ENCODE results near the gene CAMTA2. TPM values are rescaled to one million over a fixed set of nuclear protein-coding genes. Genes with fewer than 3 reads are reported as not detected.

Gene CAMTA2
- polyA plus RNA-seq, 3 donors, result 18.9 to 22.5 (median 22.3) TPM

- no peak for DNase-seq (ENCODE audit: low read depth in 3 of 3, low spot score in 2 of 3)
Observed at GRCh38 chr17:5000237-5000639, 12.8 kb upstream of the CAMTA2 start.

DNA sequence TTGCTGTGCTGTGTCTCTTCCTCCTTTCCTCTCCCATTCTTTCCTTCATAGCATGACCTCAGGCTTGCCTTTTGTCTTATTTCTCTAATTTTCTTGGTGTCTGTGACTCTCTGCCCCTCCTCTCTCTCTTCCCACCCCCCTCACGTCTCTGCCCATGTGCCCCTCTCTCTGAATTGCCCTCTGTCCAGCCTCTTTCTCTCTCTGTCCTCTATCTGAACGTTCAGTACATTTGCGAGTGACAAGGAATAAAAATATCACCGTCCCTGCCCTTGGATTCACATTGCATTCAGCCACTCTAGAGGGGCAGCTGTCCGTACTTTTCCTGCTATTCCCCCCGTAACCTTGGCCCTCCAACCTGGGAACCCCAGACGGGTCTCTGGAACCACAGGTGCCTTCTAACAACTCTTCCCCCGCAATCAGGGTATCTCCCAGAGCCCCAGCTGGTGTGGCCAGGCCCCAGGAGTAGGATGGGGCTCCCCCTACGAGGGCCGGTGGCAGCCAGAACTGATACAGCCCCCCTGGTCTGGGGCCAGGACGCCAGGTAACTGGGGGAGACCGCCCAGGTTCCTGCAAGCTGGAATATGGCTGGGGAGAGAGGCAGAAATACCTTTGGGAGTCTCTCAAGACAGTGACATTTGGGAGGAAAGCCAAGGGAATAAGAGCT is 12.1 kb upstream of the CAMTA2 start:
- DNase-seq (ENCODE audit: low read depth in 3 of 3, low spot score in 2 of 3), result no peak

DNA sequence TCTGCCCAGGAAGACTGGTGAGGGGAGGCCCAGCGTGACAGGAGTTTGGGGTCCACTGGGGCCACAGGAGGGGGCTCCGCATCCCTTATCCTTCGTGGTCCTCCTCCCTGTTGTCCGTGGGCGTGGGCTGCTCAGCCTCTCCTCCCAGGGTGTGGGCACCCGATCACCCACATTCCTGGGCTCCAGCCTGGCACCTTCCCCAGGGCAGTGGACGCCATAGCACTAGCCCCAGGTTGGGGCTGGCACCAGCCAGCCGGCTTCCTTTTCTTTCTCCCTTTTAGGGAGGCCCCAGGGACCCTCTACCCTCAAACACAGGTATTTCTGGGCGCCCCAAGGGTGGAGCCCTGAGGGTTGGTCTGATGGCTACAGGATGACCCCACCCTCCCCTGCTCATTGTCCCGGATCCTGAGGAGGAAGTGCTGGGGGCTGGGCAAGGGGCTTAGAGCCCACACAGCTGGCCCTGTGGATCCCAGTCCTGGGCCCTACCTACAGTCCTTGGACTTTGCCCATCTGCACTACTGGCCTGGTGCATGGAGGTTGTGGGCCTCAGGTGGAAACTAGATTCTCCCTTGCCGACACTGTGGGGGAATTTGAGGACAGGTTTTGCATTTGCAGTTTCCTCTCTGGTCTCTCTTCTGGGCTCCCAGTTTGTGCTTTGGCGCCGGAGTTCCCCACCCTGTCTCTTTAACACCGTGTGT is 11.4 kb upstream of the CAMTA2 start:
- no peak for DNase-seq (ENCODE audit: low read depth in 3 of 3, low spot score in 2 of 3)

- DNase-seq (ENCODE audit: low read depth in 3 of 3, low spot score in 2 of 3), result no peak
Observed at GRCh38 chr17:4998027-4998731, 10.7 kb upstream of the CAMTA2 start.

GRCh38 chr17:4997302-4998026 is 10.0 kb upstream of the CAMTA2 start, which contains the start of the genes INCA1 and KIF1C:
Gene INCA1 (minus strand): TSS chr17:4997522. CDS start chr17:4994437, 3,085 bp downstream.
Gene KIF1C (plus strand): TSS chr17:4997950. CDS start chr17:5000247, 2,297 bp downstream.
- DNase-seq (ENCODE audit: low read depth in 3 of 3, low spot score in 2 of 3), result peak; percentile 76 to 81 (median 80)

DNA sequence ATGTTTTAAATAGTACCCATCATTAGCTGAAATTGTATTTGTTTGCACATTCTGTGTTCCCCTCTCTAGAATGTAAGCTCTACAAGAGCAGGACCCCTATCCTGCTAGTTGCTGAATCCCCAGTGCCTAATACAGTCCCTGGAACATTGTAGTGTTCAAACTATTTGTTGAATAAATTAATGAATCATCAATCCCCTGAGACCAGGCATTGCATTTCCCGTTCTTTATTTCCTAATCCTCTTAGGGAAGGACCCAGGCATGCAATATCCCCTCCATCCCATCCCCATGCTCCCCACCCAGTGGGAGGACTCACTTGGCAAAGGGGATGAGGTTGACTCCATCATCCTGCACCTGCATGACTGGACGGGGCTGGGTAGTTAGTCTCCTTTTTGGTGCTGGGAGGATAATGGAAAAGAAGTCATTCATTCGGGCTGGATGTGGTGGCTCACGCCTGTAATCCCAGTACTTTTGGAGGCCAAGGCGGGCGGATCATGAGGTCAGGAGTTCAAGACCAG is 6.7 kb upstream of the CAMTA2 start:
- DNase-seq (ENCODE audit: low read depth in 3 of 3, low spot score in 2 of 3), result no peak

- no peak for DNase-seq (ENCODE audit: low read depth in 3 of 3, low spot score in 2 of 3)
Observed at GRCh38 chr17:4987767-4988567, 492 bp upstream of the CAMTA2 start.

- DNase-seq (ENCODE audit: low read depth in 3 of 3, low spot score in 2 of 3), result no peak
Observed at GRCh38 chr17:4986403-4986802, 1.1 kb downstream of the CAMTA2 start.

DNA sequence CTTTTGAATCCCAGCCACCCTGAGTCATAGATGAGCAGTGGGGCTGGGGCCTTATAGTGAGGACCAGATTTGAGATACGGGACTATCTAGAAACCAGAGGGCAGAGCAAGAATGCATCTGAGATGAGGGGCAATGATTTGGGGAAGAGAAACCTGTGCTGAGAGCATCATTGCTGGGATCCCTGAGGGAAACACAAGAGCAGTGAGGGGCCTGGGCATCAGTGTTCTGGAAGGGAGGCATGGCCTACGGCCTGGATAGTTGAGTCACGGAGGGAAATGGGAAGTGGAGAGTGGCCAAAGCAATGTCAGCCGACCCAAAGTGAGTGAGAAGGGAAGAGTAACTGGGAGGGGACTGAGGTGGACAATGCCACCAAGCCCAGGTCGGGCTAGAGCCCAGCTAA is 5.2 kb downstream of the CAMTA2 start:
- DNase-seq (ENCODE audit: low read depth in 3 of 3, low spot score in 2 of 3), result no peak

DNA sequence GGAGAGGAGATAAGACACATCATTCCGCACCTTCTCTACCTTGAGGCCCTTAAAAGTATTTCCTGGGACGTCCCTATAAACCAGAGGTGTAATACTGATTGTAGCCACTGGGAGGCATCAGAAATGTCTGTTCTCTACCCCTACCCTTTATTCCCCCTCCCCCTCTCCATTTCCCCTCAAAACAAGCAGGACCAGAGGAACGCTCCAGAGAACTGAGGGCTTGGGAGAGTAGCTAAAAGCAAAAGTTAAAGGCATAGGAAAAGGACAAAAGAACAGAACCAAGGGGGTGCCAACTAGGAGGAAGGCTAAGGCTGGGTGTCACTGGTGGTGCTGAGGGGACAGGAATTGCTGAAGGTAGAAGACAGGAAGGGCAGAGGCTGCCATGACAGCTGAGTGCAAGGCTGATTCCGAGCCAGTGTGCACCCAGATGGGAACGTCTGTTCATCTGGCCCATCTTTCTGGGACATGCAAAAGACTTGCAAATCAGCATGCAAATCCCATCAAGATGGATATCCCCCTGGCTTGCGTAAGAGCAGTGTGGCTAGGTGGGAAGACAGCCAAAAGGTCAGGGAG is 6.7 kb downstream of the CAMTA2 start:
- peak in 1 of 3 donors; percentile 74 for DNase-seq (ENCODE audit: low read depth in 3 of 3, low spot score in 2 of 3)

- no peak for DNase-seq (ENCODE audit: low read depth in 3 of 3, low spot score in 2 of 3)
Observed at GRCh38 chr17:4978726-4979125, 8.7 kb downstream of the CAMTA2 start.

DNA sequence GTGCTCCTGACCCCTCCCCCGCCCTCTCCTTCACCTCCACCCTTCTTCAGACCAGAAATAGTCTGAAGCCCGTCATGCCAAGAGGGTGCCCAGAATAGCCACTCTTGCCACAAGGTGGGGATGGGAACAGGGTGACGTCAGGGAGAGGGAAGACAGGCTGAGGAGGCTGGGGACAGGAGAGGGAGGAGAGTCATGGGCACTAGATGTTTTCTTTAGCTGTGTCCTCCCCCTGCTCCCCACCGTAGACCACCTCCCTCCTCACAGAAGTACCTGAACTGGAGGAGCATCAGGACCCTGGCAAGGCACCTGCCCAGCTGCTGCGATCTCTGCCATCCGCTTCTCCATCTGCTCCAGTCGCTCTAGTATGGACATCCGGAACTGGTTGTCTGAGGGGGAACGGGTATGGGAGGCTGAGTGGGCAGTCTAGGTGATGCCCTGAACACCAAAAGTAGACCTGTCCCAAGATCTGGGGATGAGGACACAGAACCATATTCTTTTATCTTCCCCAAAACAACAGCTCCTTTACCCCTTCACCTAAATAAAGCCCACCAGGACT is 13.3 kb downstream of the CAMTA2 start:
- no peak for DNase-seq (ENCODE audit: low read depth in 3 of 3, low spot score in 2 of 3)

DNA sequence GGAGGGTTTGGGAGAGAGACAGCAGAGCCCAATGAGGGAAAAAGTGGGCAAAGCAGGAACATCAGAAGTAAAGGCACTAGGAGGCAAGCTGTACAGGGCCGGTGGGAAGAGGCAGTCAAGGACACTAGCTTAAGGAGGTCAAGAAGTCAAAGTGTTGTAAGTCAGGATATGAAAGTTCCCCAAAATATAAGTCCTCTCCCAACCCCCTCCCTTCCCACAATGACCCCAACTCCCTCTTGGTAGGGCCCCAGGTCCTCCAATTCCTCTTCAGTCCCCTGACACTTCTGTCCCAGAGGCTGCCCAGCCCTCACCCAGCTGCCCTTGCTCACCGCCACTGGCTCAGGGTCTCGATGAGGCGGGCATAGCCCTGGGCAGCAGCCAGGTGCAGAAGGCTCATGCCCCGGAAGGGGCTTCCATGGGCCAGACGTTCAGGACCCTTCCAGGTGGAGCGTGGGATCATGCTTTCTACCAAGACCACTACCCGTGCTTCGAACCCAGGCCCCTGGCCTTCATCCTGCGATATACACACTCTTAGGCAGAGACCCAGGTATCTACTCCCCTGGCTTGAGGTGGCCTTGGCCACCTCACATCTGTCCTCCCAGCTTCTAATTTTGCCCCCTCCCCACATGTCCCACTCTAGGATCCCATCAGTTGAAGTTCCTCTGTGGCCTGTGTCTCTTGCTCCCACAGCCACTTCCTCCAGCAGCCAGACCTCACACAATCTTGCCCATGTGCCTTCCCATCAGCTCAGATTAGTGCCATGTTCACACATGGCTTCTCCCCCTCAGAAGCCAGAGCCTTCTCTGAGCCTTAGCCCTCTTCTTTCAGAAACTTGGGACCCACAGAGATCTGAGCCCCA is 14.0 kb downstream of the CAMTA2 start:
- DNase-seq (ENCODE audit: low read depth in 3 of 3, low spot score in 2 of 3), result no peak

- DNase-seq (ENCODE audit: low read depth in 3 of 3, low spot score in 2 of 3), result no peak
Observed at GRCh38 chr17:4972752-4973151, 14.7 kb downstream of the CAMTA2 start.

GRCh38 chr17:4972322-4972721 is 15.2 kb downstream of the CAMTA2 start:
- DNase-seq (ENCODE audit: low read depth in 3 of 3, low spot score in 2 of 3), result no peak

DNA sequence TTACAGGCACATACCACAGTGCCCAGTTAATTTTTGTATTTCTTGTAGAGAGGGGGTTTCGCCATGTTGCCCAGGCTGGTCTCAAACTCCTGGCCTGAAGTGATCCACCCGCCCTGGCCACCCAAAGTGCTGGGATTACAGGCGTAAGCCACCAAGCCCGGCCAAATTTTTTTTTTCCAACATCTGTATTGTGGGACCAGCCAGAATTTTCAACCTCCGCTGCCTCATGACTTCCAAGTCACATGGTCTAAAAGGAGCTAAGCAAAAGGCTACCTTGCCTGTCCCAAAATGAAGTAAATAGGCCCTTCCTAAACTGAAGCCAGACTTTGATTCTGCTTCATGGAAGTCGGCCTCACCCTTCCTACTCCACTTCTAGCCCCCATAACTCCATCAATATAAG is 15.6 kb downstream of the CAMTA2 start:
- no peak for DNase-seq (ENCODE audit: low read depth in 3 of 3, low spot score in 2 of 3)

- DNase-seq (ENCODE audit: low read depth in 3 of 3, low spot score in 2 of 3), result no peak
Observed at GRCh38 chr17:4970273-4970672, 17.2 kb downstream of the CAMTA2 start.

DNA sequence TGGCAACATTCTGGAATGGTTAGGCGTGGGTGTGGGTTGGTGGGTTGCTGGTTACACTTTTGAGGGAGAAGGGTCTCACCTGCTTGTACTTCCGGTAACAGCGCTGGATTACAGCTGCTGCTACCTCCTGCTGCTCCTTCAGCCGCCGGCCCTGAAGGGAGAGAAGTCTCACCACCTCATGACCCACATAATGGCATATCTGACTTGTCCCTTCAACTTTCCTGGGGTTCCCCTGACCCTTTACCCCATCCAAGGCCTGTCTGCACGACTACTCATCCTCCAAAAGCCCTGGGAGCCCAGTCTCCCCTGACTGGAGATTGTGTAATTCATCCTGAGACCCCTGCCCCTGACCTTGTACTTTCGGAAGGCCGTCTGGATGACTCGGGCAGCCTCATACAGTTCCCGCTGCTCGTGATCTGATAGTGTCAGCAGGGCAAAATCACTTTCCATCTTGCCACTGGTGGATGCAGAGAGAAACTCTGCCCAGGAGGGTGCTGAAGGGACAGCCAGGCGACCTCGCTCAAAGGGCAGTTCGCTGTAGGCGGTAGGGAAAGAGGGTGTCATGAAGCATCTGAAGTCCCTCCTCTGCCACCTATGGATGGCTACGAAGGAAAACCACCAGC is 17.8 kb downstream of the CAMTA2 start:
- DNase-seq (ENCODE audit: low read depth in 3 of 3, low spot score in 2 of 3), result no peak
